HFFc6 (cell line): ENCODE data around the gene TMEM154. TPM values are rescaled to one million over a fixed set of nuclear protein-coding genes. Genes with fewer than 3 reads are reported as not detected.

Experiments used
- DNase-seq: peaks from one replicate; pipeline ENCODE4 v3.0.0-alpha.2; 2018
- H3K27ac Mint-ChIP-seq: 2 replicates; pipeline ENCODE4 v1.8.0; 2020; ENCODE audit warnings: mild to moderate bottlenecking, mixed read lengths
- H3K27me3 Mint-ChIP-seq: 2 replicates; pipeline ENCODE4 v1.8.0; 2021; ENCODE audit warnings: mild to moderate bottlenecking, moderate library complexity, mixed read lengths; ENCODE audit not compliant: insufficient read depth
- H3K36me3 Mint-ChIP-seq: 2 replicates; pipeline ENCODE4 v1.8.0; 2021; ENCODE audit warnings: low read depth, mixed read lengths
- H3K4me1 Mint-ChIP-seq: 2 replicates; pipeline ENCODE4 v1.8.0; 2020; ENCODE audit warnings: low read depth, mixed read lengths
- H3K4me3 Mint-ChIP-seq: 2 replicates; pipeline ENCODE4 v1.8.0; 2020; ENCODE audit warnings: mild to moderate bottlenecking, moderate library complexity, mixed read lengths
- H3K9me3 Mint-ChIP-seq: 2 replicates; pipeline ENCODE4 v1.8.0; 2020; ENCODE audit warnings: mild to moderate bottlenecking, mixed read lengths
- total RNA-seq, 6 experiments: library from RNA; stranded (reverse); fragmentation: NEBNext Ultra II Directional; extraction: Animal tissue kit (Norgen Biotek cat#: 25700); gene quantifications; 2 replicates in 1 of 6; 3 replicates in 5 of 6; pipeline ENCODE4 v1.2.3, GENCODE V29; 2021
- TF ChIP-seq, protein P1 (sequence below): fragments of 200-600 bp; sonication (generic); IDR thresholded peaks from 2 replicates; pipeline ENCODE4 v1.5.0; 2021; ENCODE audit warnings: antibody characterized with exemption, mild to moderate bottlenecking

The TMEM154 gene
- total RNA-seq, 6 experiments from 2014 or later, result 0.23 to 4.0 (median 0.95) TPM

DNA sequence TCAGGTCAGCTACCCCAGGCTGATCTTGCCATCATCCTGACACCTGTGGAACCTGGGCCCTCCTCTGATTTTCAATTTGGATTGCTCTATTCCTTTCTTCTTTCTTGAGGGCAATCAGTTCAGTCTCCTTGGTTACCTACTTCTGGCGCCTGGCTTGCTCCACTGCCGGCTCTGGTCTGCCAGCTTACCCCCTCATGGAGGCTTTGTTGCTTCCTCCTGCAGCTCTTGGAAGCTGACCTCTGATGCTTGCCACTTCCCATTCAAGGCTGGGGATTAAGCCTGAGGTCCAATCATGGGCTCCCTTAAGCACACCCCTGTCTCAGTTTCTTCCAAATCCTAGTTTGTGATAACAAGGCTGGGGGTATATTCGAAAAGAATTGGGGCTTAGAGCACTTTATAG, 5.4 kb downstream of the TMEM154 start:
- H3K4me3 Mint-ChIP-seq, result no peak overlapping the region
- TF ChIP-seq, protein P1, sequence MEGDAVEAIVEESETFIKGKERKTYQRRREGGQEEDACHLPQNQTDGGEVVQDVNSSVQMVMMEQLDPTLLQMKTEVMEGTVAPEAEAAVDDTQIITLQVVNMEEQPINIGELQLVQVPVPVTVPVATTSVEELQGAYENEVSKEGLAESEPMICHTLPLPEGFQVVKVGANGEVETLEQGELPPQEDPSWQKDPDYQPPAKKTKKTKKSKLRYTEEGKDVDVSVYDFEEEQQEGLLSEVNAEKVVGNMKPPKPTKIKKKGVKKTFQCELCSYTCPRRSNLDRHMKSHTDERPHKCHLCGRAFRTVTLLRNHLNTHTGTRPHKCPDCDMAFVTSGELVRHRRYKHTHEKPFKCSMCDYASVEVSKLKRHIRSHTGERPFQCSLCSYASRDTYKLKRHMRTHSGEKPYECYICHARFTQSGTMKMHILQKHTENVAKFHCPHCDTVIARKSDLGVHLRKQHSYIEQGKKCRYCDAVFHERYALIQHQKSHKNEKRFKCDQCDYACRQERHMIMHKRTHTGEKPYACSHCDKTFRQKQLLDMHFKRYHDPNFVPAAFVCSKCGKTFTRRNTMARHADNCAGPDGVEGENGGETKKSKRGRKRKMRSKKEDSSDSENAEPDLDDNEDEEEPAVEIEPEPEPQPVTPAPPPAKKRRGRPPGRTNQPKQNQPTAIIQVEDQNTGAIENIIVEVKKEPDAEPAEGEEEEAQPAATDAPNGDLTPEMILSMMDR, result no peak
- H3K36me3 Mint-ChIP-seq, result no peaks in the 10 kb centered on the region
- no peaks in the 10 kb centered on the region for H3K9me3 Mint-ChIP-seq
- DNase-seq, result no peak
- peaks cover 21% of the 10 kb centered on the region for H3K4me1 Mint-ChIP-seq
- H3K27me3 Mint-ChIP-seq, result peaks cover 5% of the 10 kb centered on the region
- H3K27ac Mint-ChIP-seq, result no peak overlapping the region

DNA sequence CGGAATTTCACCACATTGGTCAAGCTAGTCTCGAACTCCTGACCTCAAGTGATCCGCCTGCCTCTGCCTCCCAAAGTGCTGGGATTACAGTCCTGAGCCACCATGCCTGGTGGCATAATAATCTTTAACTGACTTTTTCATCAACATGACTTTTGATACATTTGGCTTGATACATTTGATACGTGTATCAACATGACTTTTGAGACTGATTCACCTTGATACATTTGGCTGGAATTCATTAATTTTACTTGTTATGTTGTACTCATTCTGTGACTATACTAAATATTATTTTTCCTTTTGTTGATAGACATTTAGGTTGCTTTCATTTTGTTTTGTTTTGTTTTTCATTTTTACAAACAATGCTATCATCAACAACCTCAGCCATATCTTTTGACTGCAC, 6.3 kb downstream of the TMEM154 start:
- H3K36me3 Mint-ChIP-seq, result no peaks in the 10 kb centered on the region
- H3K4me1 Mint-ChIP-seq, result peaks cover 14% of the 10 kb centered on the region
- no peaks in the 10 kb centered on the region for H3K9me3 Mint-ChIP-seq
- H3K27ac Mint-ChIP-seq, result no peak overlapping the region
- TF ChIP-seq, protein P1, result no peak
- H3K4me3 Mint-ChIP-seq, result no peak overlapping the region
- H3K27me3 Mint-ChIP-seq, result peaks cover 5% of the 10 kb centered on the region
- DNase-seq, result no peak

DNA sequence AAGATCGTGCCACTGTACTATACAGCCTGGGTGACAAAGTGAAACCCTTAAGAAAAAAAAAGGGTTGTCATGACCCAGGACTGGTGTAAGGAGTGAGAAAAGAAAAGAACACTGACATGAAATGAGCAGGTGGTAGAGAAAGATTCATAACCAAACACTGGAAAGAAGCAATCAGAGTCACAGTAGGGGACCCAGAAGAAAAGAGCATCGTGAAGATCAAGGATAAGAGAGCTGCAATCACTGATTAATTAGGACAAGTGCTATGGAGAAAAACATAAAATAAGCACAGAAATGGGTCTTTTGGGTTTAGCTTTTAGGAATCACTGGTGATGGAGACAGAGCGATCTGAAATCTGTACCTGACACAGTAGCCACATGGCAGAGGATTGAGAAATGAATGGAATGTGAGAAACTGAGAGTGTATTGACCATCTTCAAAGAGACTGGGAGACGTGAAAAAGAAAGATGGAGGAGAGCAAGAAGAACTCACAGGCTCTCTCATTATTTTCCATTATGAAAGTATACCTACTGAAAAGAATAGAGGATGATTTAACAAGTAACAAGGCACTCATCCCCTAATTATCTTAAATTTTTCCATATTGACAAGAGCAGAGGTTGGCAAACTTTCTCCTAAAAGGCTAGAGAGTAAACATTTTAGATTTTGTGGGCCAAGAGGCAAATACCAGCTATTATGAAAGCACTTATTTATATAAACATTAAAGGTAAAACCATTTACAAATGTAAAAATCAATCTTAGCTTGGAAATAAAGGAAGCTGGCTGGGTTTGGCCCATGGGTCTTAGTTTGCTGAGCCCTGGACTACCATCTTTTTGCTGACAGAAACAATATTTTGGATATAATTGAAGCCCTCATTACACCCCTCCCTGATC, 7.3 kb downstream of the TMEM154 start:
- Mint-ChIP-seq H3K36me3 (no peaks in the 10 kb centered on the region), H3K27ac (no peak overlapping the region), H3K27me3 (peaks cover 8% of the 10 kb centered on the region), H3K4me1 (peaks cover 8% of the 10 kb centered on the region), H3K4me3 (no peak overlapping the region), H3K9me3 (no peaks in the 10 kb centered on the region)
- TF ChIP-seq, protein P1, result no peak
- DNase-seq, result no peak

DNA sequence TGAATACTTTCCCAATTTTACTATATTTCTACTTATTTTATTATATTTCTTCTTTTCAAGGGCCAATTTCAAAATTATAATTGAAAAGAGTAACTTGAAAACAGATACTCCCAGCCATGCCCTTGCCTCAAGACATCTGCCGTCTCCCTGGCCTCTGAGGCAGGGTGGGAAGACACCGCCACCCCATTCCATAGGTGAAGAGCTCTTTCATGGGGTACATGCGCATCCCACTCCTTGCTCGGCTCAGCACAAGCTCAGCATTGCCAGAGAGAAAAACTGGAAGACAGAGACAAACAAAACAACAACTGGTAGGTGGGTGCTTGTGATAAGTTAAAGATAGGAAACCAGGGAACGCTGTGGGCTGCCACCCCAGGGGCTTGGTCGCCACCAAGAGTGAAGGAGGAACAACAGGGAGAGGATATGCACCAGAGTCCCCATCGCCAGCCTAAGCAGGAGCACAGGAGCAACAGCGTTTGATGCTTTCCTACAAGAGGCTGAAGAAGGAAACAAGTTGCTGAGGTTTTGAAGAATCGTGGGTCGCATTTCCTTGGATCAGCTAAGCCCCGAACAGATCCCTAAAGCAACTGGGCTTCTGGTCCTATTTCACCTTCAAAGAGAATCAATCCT, 11.3 kb downstream of the TMEM154 start:
- Mint-ChIP-seq H3K4me3 (no peak overlapping the region), H3K4me1 (no peaks in the 10 kb centered on the region), H3K36me3 (no peaks in the 10 kb centered on the region), H3K9me3 (no peaks in the 10 kb centered on the region), H3K27me3 (peaks cover 11% of the 10 kb centered on the region), H3K27ac (no peak overlapping the region)
- TF ChIP-seq, protein P1, result no peak
- no peak for DNase-seq

DNA sequence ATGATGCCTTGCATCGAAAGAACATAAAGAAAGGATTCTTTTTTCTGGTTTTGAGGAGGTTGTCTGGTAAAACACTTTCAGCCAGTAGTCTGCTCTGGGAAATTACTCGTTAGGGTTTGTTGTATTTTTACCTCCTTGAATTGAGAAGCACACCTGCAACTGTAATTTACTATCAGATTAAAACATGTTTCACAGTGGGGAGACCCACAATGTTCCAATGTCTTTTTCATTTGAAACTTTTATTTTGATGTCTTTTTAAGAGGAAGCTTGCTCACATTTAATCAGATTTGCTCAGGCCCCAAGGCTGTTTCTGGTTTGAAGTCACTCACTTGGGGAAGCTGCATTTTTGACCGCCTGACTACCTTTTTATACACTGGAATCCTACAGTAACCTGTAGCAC, 12.0 kb downstream of the TMEM154 start:
- no peaks in the 10 kb centered on the region for H3K9me3 Mint-ChIP-seq
- TF ChIP-seq, protein P1, result no peak
- H3K27me3 Mint-ChIP-seq, result peaks cover 13% of the 10 kb centered on the region
- no peak overlapping the region for H3K27ac Mint-ChIP-seq
- no peaks in the 10 kb centered on the region for H3K36me3 Mint-ChIP-seq
- H3K4me3 Mint-ChIP-seq, result no peak overlapping the region
- no peaks in the 10 kb centered on the region for H3K4me1 Mint-ChIP-seq
- DNase-seq, result no peak
